Activated CD4-positive, alpha-beta memory T cell treated with anti-CD3 and anti-CD28 coated beads, Interleukin-2, amount 10 ng/mL, durations not matched to agents 7 days and 5 days (primary cell): ENCODE data around the gene KIF1B. TPM values are rescaled to one million over a fixed set of nuclear protein-coding genes. Genes with fewer than 3 reads are reported as not detected.

ENCODE experiments used
- CTCF ChIA-PET: fragments of 350-600 bp; sonication (Branson Sonifier 250); formaldehyde crosslinking; loops from one replicate; lab custom pipeline; 2021; ENCODE audit warnings: antibody characterized with exemption, inconsistent platforms; lab: Charles Lee
- POLR2A ChIA-PET: fragments of 350-600 bp; sonication (Branson Sonifier 250); formaldehyde crosslinking; loops from one replicate; lab custom pipeline; 2021; ENCODE audit warnings: antibody characterized with exemption; lab: Charles Lee
- DNase-seq: peaks from one replicate; pipeline ENCODE4 v3.0.0-alpha.2; 2020
- H3K27ac Mint-ChIP-seq: one replicate; pipeline ENCODE4 v1.8.0; 2021; ENCODE audit warnings: mild to moderate bottlenecking, mixed read lengths
- H3K27me3 Mint-ChIP-seq: one replicate; pipeline ENCODE4 v1.8.0; 2021; ENCODE audit warnings: mixed read lengths
- H3K36me3 Mint-ChIP-seq: one replicate; pipeline ENCODE4 v1.8.0; 2021; ENCODE audit warnings: low read depth, mixed read lengths
- H3K4me1 Mint-ChIP-seq: one replicate; pipeline ENCODE4 v1.8.0; 2021; ENCODE audit warnings: mixed read lengths
- H3K4me3 Mint-ChIP-seq: one replicate; pipeline ENCODE4 v1.8.0; 2021; ENCODE audit warnings: mild to moderate bottlenecking, mixed read lengths
- H3K9me3 Mint-ChIP-seq: one replicate; pipeline ENCODE4 v1.8.0; 2021; ENCODE audit warnings: mixed read lengths
- total RNA-seq, 2 experiments: library from RNA; stranded (reverse); gene quantifications; one replicate each; pipeline ENCODE4 v1.2.3, GENCODE V29; 2021

KIF1B gene
- total RNA-seq, 2 experiments from 2014 or later, result 22.5 to 22.7 TPM

DNA sequence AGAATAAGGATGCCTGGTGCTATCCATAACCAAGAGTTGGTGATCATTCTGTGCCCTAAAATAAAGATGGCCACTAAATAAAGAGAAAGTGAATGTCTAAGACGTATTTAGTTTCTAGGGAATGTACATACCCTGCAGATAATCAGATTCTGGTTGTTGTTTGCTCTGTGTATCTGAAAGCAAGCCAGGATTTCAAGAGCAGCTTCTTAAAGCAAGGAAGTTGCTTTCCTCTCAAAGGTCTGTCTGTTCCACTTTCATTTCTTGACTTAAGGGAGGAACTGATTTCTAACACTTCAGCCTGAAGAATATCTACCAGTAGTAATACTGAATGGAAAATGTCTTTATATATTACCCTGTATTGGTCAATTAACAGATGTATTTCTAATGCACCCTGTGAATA lies 88.8 kb downstream of the KIF1B start:
- Mint-ChIP-seq H3K27ac (no peak overlapping the region), H3K27me3 (no peaks in the 10 kb centered on the region), H3K4me1 (peaks cover 3% of the 10 kb centered on the region), H3K36me3 (peaks cover 37% of the 10 kb centered on the region), H3K9me3 (no peaks in the 10 kb centered on the region), H3K4me3 (no peak overlapping the region)
- ChIA-PET CTCF (no interaction called here), POLR2A (no interaction called here)
- DNase-seq, result no peak

DNA sequence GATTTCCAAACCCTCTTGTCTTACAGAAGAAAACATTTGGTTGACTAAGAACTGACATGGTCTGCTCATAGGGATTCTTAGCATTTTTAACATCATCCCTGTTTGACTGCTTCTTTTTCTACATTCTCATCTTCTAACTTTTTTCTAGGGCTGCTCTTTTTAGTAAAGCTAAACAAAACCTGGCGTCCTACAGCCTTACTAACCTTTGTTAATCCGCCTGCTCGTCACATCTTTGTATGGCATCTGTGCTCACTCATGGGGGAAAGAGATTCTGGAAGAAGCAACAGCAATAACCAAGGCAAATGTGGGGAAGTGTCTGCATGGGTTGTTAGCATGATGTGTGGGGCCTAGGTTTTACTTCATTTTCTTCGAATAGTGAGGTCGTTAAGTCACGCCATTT lies 92.0 kb downstream of the KIF1B start:
- ChIA-PET POLR2A (no interaction called here), CTCF (interaction anchor here (0.6 to 1.1 kb wide), 3 partner anchors 15 to 277 kb away, joined by 3 to 7 read pairs (median 3); partner anchors contain the start of gene KIF1B)
- H3K27me3 Mint-ChIP-seq, result no peaks in the 10 kb centered on the region
- H3K36me3 Mint-ChIP-seq, result peaks cover 23% of the 10 kb centered on the region
- no peaks in the 10 kb centered on the region for H3K9me3 Mint-ChIP-seq
- no peak overlapping the region for H3K4me3 Mint-ChIP-seq
- peaks cover 5% of the 10 kb centered on the region for H3K4me1 Mint-ChIP-seq
- no peak overlapping the region for H3K27ac Mint-ChIP-seq
- DNase-seq, result no peak

DNA sequence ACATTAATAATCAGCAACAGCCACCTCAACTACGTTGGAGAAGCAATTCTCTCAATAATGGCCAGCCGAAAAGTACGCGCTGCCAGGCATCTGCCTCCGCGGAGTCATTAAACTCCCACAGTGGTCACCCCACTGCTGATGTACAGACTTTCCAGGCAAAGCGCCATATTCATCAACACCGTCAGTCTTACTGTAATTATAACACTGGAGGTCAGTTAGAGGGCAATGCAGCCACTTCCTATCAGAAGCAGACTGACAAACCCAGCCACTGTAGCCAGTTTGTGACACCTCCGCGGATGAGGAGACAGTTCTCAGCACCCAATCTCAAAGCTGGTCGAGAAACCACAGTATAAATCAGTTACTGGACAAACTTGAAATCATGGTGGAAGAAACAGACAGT lies 93.9 kb downstream of the KIF1B start:
- H3K27me3 Mint-ChIP-seq, result no peaks in the 10 kb centered on the region
- POLR2A ChIA-PET, result no interaction called here

DNA sequence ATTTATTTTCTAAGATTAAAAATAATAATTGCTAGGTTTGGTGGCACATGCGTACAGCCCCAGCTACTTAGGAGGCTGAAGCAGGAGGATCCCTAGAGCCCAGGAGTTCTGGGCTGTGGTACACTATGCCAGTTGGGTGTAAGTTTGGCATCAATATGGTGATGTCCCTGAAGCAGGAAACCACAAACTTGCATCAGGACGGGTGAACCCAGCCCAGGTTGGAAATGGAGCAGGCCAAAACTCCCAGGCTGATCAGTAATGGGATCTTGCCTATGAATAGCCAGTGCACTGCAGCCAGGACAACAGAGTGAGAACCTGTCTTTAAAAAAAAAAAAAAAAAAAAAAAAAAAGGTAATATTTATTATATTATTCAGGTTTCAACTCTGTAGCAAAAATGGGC lies 96.1 kb downstream of the KIF1B start:
- CTCF ChIA-PET, result interaction anchor here (1.0 to 1.9 kb wide), 2 partner anchors 13 to 97 kb away, joined by 4 to 6 read pairs; partner anchors contain the start of gene KIF1B
- H3K27me3 Mint-ChIP-seq, result no peaks in the 10 kb centered on the region
- H3K4me3 Mint-ChIP-seq, result no peak overlapping the region
- H3K36me3 Mint-ChIP-seq, result peaks cover 28% of the 10 kb centered on the region
- no peak for DNase-seq
- POLR2A ChIA-PET, result no interaction called here
- H3K9me3 Mint-ChIP-seq, result no peaks in the 10 kb centered on the region
- no peak overlapping the region for H3K27ac Mint-ChIP-seq
- peaks cover 13% of the 10 kb centered on the region for H3K4me1 Mint-ChIP-seq

More for the DNA sequence above, 93.9 kb downstream of the KIF1B start:
- H3K4me1 Mint-ChIP-seq, result peaks cover 13% of the 10 kb centered on the region
- no peak for DNase-seq
- no peaks in the 10 kb centered on the region for H3K9me3 Mint-ChIP-seq
- CTCF ChIA-PET, result no interaction called here
- H3K4me3 Mint-ChIP-seq, result no peak overlapping the region
- H3K27ac Mint-ChIP-seq, result no peak overlapping the region
- H3K36me3 Mint-ChIP-seq, result peaks cover 21% of the 10 kb centered on the region

DNA sequence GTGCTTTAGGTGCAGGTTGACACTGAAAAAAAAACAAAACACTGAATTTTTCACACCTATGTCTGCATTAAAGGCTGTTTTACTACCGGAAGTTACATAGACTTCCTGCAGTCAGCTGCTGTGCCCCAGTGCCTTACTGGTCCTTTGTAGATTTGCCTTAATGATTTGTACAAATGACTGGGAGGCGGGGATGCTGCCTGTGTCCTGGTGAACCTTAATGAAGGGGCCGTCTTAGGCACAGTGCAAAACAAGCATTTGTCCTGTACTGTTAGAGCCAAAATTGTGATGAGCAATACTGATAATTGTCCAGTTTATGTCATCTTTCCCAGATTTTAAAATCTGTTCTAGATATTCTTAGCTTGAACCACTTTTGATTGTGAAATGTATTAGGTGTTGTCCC lies 97.6 kb downstream of the KIF1B start:
- POLR2A ChIA-PET, result interaction anchor here (0.6 kb wide), 1 partner anchor 226 kb away, joined by 4 read pairs; no protein-coding TSS in a partner anchor
- CTCF ChIA-PET, result no interaction called here
- DNase-seq, result peak; percentile 32
- Mint-ChIP-seq H3K9me3 (no peaks in the 10 kb centered on the region), H3K27me3 (no peaks in the 10 kb centered on the region), H3K4me1 (peaks cover 13% of the 10 kb centered on the region), H3K36me3 (peaks cover 25% of the 10 kb centered on the region), H3K27ac (peak overlapping the region; percentile 27), H3K4me3 (no peak overlapping the region)

DNA sequence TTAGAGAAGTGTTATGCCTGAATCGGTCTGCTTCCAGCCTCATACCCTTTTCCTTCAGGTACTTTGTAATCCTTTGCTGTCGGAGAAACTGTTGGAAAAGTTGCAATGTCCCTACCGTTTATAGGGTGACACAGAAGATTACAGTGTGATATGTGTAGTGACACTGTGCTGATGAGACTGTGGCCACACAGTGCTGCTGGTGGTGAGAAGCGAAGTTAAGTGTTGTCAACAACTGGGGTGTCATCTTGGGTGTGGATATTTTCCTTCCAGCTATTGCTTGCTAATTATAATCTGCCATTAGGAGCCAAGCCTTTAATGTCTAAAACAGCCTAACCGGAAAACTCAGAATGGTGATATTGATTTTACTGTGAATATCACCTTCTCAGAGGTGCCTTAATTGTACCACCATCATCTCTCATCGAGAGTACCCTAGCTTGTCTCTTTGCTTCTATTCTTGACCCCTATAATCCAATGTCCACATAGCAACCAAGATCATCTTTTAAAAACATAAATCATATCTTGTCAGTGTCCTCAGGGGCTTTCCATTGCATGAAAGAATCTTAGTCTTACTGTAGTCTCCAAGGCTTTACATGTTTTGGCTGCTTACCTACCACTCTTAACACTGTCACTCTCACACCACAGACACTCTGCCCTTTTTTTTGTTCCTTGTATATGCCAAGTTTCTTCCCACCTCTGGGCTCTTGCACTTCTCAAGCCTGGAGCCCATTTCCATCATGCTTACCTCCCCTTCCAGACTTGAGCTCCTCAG lies 99.1 kb downstream of the KIF1B start:
- Mint-ChIP-seq H3K27ac (no peak overlapping the region), H3K4me1 (peaks cover 13% of the 10 kb centered on the region), H3K4me3 (no peak overlapping the region), H3K9me3 (no peaks in the 10 kb centered on the region), H3K36me3 (peaks cover 13% of the 10 kb centered on the region), H3K27me3 (no peaks in the 10 kb centered on the region)
- ChIA-PET CTCF (no interaction called here), POLR2A (no interaction called here)
- no peak for DNase-seq

DNA sequence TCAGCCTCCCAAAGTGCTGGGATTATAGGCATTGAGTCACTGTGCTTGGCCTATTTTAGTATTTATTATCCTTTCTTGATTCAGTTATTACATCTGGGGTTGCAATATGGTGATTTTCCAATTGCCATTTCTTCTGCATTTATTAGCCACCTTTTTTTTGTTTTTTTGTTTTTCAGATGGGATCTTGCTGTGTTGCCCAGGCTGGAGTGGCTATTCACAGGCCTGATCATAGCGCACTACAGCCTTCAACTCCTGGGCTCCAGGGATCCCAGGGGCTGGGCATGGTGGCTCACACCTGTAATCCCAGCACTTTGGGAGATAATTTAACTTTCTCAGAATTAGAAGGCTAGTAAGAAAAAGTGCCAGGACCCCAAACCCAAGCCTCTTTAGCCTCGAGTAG lies 106.4 kb downstream of the KIF1B start:
- ChIA-PET CTCF (interaction anchor here (0.6 to 1.6 kb wide), 4 partner anchors 15 to 531 kb away, joined by 3 to 7 read pairs (median 4); partner anchors contain the start of gene KIF1B), POLR2A (no interaction called here)
- no peak for DNase-seq
- H3K4me1 Mint-ChIP-seq, result peaks cover 9% of the 10 kb centered on the region
- H3K9me3 Mint-ChIP-seq, result no peaks in the 10 kb centered on the region
- no peak overlapping the region for H3K4me3 Mint-ChIP-seq
- H3K27ac Mint-ChIP-seq, result no peak overlapping the region
- H3K27me3 Mint-ChIP-seq, result no peaks in the 10 kb centered on the region
- H3K36me3 Mint-ChIP-seq, result peaks cover 2% of the 10 kb centered on the region

DNA sequence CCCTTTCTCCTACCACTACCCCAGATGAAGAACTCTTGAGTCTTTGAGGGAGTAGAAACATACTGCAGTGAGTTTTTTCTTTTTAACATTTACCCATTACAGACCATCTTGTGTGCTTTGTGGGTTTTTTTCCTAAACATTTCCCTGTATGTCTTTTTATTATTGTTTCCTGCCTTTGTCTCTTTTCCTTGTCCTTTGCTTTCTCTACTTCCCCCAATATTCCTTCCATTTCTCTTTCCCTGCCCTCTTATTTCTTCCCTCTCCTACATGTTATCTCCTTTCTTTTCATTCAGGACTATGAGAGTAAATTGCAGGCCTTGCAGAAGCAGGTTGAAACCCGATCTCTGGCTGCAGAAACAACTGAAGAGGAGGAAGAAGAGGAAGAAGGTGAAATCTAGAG lies 109.4 kb downstream of the KIF1B start:
- CTCF ChIA-PET, result no interaction called here
- no peak overlapping the region for H3K4me3 Mint-ChIP-seq
- peaks cover 20% of the 10 kb centered on the region for H3K4me1 Mint-ChIP-seq
- no peaks in the 10 kb centered on the region for H3K27me3 Mint-ChIP-seq
- POLR2A ChIA-PET, result no interaction called here
- no peak overlapping the region for H3K27ac Mint-ChIP-seq
- H3K9me3 Mint-ChIP-seq, result no peaks in the 10 kb centered on the region
- peaks cover 12% of the 10 kb centered on the region for H3K36me3 Mint-ChIP-seq
- no peak for DNase-seq

DNA sequence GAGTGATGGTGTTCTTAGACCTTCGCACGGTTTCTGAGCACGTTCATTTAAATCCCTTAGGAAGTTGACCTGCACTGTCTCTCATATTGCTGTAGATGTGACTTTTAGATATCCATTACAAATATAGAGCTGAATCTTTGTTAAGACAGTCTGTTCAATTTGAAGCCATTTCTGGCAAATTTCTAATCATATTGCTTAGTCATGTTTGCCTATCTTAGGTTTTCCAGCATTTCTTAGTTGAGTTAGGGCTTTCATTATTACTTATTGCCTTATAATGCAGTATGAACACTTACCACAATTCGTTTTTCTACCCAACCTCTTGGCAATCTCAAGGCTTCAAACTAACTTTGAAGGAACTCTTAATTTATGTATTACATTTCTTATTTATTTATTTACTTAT lies 110.0 kb downstream of the KIF1B start:
- POLR2A ChIA-PET, result no interaction called here
- H3K27ac Mint-ChIP-seq, result no peak overlapping the region
- no peaks in the 10 kb centered on the region for H3K9me3 Mint-ChIP-seq
- H3K36me3 Mint-ChIP-seq, result peaks cover 12% of the 10 kb centered on the region
- CTCF ChIA-PET, result no interaction called here
- DNase-seq, result no peak
- H3K27me3 Mint-ChIP-seq, result no peaks in the 10 kb centered on the region
- H3K4me1 Mint-ChIP-seq, result peaks cover 24% of the 10 kb centered on the region
- no peak overlapping the region for H3K4me3 Mint-ChIP-seq

DNA sequence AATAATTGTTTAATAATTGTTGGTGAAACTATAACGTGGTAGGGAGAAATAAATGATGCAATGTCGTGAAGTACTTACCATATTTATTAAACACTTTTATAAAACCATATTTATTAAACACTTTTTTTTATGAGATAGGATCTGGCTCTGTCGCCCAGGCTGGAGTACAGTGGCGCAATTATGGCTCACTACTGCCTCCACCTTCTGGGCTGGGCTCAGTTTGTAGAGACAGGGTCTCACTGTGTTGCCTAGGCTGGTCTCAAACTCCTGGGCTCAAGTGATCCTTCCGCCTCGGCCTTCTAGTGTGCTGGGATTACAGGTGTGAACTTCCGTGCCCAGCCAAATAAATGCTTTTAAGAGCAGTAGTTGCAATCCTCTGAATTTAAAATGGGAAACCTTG lies 112.5 kb downstream of the KIF1B start:
- Mint-ChIP-seq H3K36me3 (peaks cover 24% of the 10 kb centered on the region), H3K4me1 (peaks cover 31% of the 10 kb centered on the region), H3K27me3 (no peaks in the 10 kb centered on the region), H3K27ac (no peak overlapping the region), H3K9me3 (no peaks in the 10 kb centered on the region), H3K4me3 (no peak overlapping the region)
- CTCF ChIA-PET, result interaction anchor here (1.1 kb wide), 1 partner anchor 113 kb away, joined by 5 read pairs; the partner anchor contains the start of gene KIF1B
- POLR2A ChIA-PET, result no interaction called here
- no peak for DNase-seq

DNA sequence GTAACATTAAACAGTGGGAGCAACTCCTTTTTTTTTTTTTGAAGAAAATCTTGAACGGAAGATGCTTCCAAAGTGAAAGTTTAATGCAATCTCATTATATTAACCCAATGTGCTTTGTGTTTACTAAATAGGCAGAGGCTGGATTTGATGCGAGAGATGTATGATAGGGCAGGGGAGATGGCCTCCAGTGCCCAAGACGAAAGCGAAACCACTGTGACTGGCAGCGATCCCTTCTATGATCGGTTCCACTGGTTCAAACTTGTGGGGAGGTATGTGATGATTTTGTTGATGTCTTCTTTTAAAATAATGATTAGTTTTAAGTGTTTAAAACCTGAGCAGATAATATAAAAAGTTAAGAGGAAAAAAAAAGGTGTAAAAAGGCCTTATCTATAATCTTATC lies 114.3 kb downstream of the KIF1B start:
- peak; percentile 44 for DNase-seq
- Mint-ChIP-seq H3K4me3 (peak overlapping the region; percentile 66), H3K27me3 (no peaks in the 10 kb centered on the region), H3K27ac (peak overlapping the region; percentile 80), H3K9me3 (no peaks in the 10 kb centered on the region), H3K36me3 (peaks cover 24% of the 10 kb centered on the region), H3K4me1 (peaks cover 27% of the 10 kb centered on the region)
- CTCF ChIA-PET, result interaction anchor here (1.6 kb wide), 1 partner anchor 115 kb away, joined by 7 read pairs; the partner anchor contains the start of gene KIF1B
- POLR2A ChIA-PET, result no interaction called here

DNA sequence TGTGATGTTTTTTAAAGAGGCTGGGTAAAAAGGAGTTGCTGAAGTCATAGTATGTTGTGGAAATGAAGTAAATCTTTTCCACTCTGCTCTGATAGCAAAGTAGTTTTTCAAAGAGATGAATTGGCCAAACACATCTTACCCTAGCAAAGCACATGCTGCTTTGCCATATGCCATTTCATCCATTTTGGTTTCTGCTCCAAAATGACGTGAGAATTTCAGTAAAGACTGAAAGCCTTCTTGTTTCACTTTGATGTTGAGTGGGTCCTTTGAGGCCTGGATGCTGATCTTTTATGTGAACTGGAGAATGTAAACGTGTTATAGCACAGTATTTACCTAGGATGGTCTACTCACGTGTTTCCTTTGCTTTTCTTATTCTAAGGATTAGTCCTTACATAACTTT lies 115.2 kb downstream of the KIF1B start:
- ChIA-PET POLR2A (no interaction called here), CTCF (interaction anchor here (1.6 to 1.7 kb wide), 2 partner anchors 110 to 116 kb away, joined by 4 to 7 read pairs; partner anchors contain the start of gene KIF1B)
- peaks cover 24% of the 10 kb centered on the region for H3K4me1 Mint-ChIP-seq
- H3K4me3 Mint-ChIP-seq, result peak overlapping the region; percentile 66
- DNase-seq, result no peak
- no peaks in the 10 kb centered on the region for H3K9me3 Mint-ChIP-seq
- H3K27ac Mint-ChIP-seq, result peak overlapping the region; percentile 80
- peaks cover 24% of the 10 kb centered on the region for H3K36me3 Mint-ChIP-seq
- H3K27me3 Mint-ChIP-seq, result no peaks in the 10 kb centered on the region

DNA sequence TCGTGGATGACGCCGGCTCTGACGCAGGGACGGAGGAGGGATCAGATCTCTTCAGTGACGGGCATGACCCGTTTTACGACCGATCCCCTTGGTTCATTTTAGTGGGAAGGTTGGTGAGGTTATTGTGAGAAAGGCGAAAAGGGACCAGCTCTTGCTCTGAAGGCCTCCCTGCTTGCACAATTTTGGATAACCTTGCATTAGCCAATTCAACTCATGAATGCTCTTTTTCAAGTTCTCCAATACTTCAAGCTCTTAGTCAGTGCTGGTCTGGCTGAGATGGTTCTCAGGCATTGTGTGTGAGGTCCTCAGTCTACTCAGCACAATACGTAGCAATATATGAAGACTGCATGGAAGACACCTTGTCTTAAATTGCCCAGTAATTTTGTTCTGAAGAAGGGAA lies 115.9 kb downstream of the KIF1B start:
- H3K27me3 Mint-ChIP-seq, result no peaks in the 10 kb centered on the region
- H3K36me3 Mint-ChIP-seq, result peaks cover 24% of the 10 kb centered on the region
- DNase-seq, result no peak
- CTCF ChIA-PET, result interaction anchor here (0.6 to 1.7 kb wide), 4 partner anchors 11 to 203 kb away, joined by 3 to 7 read pairs (median 4); partner anchors contain the start of gene KIF1B
- no peak overlapping the region for H3K27ac Mint-ChIP-seq
- H3K4me1 Mint-ChIP-seq, result peaks cover 24% of the 10 kb centered on the region
- H3K9me3 Mint-ChIP-seq, result no peaks in the 10 kb centered on the region
- POLR2A ChIA-PET, result interaction anchor here (1.0 kb wide), 1 partner anchor 116 kb away, joined by 3 read pairs; the partner anchor contains the start of gene KIF1B
- no peak overlapping the region for H3K4me3 Mint-ChIP-seq
